HCT116 (cell line): ENCODE results near the gene GAS2L2.

Source experiments
- CTCF ChIP-seq, 3 experiments: fragments of 200-600 bp in 1 of 3; sonication (generic) in 1 of 3; IDR thresholded peaks in 2 of 3; conservative IDR thresholded peaks in 1 of 3; 2 replicates each; pipeline ENCODE4 v1.5.1; 2012 to 2017; ENCODE audit warnings: low read depth in 2 of 3, low read length in 2 of 3, antibody characterized with exemption in 1 of 3, borderline replicate concordance in 1 of 3, control low read depth in 1 of 3, mild to moderate bottlenecking in 1 of 3, mixed read lengths in 1 of 3, mixed run types in 1 of 3, moderate library complexity in 1 of 3; ENCODE audit not compliant: insufficient read depth in 1 of 3
- POLR2A ChIP-seq: IDR thresholded peaks from 2 replicates; pipeline ENCODE4 v1.7.0; 2011; ENCODE audit warnings: borderline replicate concordance; ENCODE audit not compliant: insufficient read depth, insufficient read length; ENCODE audit errors: extremely low read depth
- POLR2AphosphoS5 ChIP-seq: IDR thresholded peaks from 2 replicates; pipeline ENCODE4 v1.6.1; 2011; ENCODE audit warnings: mild to moderate bottlenecking, low read depth, low read length, moderate library complexity
- RAD21 ChIP-seq: IDR thresholded peaks from 2 replicates; pipeline ENCODE4 v1.6.1; 2012; ENCODE audit warnings: low read depth, mild to moderate bottlenecking
- SIN3A ChIP-seq: IDR thresholded peaks from 2 replicates; pipeline ENCODE4 v1.6.1; 2012; ENCODE audit warnings: low read depth
- TCF7L2 ChIP-seq: IDR thresholded peaks from 2 replicates; pipeline ENCODE4 v1.7.0; 2011; ENCODE audit warnings: borderline replicate concordance, inconsistent platforms; ENCODE audit not compliant: insufficient read depth, insufficient read length; ENCODE audit errors: extremely low read depth
- ZFX ChIP-seq: fragments of 450-650 bp; IDR thresholded peaks from 2 replicates; pipeline ENCODE4 v1.6.1; 2017

- TF ChIP-seq CTCF (IDR thresholded peaks at IDR 0.05 in 2 of 3, conservative IDR thresholded peaks at IDR 0.05 in 1 of 3; ENCODE audit: borderline replicate concordance in 1 of 3, insufficient read depth in 1 of 3, low read depth in 2 of 3, low read length in 2 of 3) (no peak), ZFX (no peak), SIN3A (no peak), POLR2A (no peak), POLR2AphosphoS5 (no peak), RAD21 (no peak), TCF7L2 (no peak)
These were observed 58.1 kb downstream of the GAS2L2 start for GRCh38 chr17:35694906-35695305.
